Anterior cingulate cortex (tissue), 58 donors: ENCODE measurements around the gene CRYGN.

Experiments used
- DNase-seq, 58 donors: peaks; one replicate each; lab custom pipeline; 2025; lab: John Stamatoyannopoulos, UW

CRYGN gene

GRCh38 chr7:151442776-151443496 lies 3.0 kb upstream of the CRYGN start:
- no peak for DNase-seq

DNA sequence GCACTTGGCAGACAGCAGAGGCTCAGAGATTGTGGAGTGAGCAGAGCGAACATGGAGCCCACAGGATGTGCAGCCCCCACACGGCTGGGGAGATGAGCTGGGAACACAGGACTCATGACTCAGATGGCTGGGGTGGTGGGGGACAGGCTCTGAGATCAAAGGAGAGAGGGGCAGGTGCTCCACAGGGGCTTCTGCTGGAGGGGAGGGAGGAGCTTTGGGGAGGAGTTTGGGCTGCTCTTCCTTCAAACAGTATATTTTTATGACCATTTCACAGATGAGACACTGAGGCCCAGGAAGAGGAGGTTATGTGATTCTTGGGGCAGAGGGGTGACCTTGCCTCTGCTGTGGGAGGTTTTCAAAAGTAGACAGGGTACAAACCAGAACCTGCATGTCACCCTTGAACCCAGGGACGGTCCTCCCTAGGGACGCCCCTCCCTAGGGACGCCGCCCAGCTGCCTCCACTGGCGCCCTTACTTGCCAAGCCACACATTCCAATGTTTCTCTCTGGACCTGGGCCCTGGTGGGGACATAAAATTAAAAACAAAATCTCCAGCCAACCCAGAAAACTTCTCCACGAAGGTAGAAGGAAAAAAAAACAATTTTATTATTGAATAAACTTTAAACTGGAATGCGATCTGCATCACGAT lies 981 bp upstream of the CRYGN start:
- DNase-seq = no peak

DNA sequence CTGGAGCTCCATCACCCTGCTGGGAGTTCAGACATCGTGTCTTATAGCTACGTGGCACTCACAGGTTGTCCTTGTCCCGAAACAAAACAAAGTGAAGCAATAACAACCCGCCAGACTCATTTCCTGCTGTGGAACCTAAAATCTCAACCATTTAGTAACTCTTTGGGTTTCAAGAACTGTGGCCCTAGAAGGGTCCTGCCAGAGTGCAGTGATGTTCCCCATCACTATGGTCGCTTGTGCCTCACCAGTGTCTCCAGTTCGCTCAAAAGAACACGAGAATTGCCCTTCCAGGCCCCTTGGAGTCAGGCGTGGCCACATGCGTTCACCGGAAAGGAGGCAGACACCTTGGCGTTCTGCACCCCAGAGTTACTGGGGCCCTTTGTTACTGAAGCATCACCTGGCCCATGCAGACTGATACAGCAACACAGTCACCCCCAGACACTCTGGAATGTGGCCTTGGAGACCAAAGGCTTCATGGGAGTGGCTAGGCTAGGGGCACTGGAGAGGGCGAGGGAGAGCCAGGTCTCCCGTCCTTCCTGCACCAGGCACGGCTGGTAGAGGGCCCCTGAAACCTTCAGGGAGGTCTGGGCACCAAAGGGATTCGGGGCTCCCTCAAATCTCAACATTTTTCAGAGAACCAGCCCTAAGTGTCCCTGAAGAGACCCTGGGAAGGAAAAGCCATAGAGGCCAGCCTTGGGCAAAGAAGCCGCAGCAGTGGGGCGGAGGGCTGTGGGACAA lies 908 bp downstream of the CRYGN start:
- no peak for DNase-seq

DNA sequence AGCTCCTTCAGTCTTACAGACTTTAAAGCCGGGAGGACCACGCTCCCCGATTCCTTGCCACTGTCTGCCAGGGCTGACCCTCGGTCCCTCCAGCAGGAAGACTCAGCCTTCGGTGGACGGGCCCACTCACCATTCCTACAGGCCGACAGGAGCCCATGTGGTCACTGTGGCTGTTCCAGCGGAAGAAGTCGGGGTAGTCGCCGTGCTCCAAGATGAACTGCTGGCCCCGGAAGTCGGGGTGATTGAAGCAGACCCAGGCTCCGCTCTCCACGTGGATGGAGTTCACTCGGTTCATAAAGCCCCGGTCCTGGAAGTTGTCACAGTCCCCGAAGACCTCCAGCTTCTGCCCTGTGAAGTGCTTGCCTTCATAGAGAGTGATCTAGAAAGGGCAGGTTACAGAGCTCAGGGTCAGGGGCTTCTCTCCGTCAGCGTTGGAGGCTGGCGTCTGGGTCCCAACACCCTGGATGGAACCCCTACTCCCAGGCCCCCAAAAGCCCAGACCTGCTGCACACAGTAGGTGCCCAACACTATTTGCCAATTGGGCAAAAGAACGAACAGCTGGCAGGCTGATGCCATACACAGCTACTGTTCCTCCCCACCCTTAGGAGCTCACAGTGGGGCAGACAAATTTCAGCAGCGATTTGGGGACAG lies 1.9 kb downstream of the CRYGN start:
- no peak for DNase-seq

DNA sequence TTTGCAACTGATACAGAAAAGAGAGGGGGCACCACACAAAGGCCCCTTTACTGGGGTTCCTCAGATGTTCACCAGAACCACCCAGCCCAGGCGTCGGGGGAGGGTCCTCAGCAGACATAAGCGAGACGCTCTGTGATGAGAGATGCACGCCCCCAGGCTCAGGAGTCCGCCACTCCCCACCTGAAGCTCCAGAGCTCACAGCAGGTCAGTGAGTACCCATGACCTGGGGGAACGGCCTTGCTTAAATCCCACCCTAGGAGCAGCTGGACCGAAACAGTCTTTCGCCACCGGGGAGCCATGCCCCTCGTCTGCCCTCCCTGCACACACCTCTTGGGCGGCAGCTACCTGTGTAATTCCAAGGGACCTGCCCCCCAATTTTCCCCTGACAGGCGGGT lies 2.8 kb downstream of the CRYGN start:
- DNase-seq = no peak

DNA sequence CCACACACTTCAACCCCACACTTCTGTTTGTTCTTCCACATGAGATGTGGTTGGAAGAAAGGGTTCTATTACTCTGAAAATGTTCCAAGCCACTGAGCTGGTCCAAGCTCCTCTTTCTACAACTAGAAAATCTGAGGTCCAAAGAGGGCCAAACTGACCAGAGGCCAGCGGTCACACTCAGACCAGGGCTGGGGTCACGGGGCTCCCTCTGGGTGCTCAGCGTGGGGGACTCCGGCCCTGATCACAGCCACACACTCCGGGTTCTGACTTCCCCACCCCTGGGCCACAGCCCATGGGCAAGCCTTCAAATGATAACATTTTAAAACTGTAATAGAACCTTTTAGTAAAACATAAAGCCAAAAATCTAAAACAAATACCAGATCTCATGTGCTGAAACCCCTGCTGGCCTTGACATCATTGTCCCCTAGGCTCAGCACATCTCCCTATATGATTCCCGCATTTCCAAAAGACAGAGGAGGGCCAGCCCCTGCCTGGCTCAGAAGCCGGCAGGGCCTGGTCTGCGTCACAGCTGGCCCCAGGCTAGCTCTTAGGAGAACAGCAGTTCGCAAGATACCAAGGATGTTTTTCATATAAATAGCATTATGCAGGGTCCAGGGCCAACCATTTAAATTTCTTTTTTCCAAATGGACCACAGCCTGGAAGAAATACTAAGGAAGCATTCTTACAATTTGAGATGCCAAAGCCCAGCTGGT lies 3.3 kb downstream of the CRYGN start:
- no peak for DNase-seq

- DNase-seq = no peak
Measured at GRCh38 chr7:151435971-151436370, 4.0 kb downstream of the CRYGN start.

GRCh38 chr7:151435103-151435916 lies 4.6 kb downstream of the CRYGN start:
- DNase-seq = peak in 21 of 58 donors; percentile 7 to 60 (median 25)

GRCh38 chr7:151434549-151434948 lies 5.4 kb downstream of the CRYGN start:
- no peak for DNase-seq

- no peak for DNase-seq
Measured at GRCh38 chr7:151433721-151434400, 6.1 kb downstream of the CRYGN start.

DNA sequence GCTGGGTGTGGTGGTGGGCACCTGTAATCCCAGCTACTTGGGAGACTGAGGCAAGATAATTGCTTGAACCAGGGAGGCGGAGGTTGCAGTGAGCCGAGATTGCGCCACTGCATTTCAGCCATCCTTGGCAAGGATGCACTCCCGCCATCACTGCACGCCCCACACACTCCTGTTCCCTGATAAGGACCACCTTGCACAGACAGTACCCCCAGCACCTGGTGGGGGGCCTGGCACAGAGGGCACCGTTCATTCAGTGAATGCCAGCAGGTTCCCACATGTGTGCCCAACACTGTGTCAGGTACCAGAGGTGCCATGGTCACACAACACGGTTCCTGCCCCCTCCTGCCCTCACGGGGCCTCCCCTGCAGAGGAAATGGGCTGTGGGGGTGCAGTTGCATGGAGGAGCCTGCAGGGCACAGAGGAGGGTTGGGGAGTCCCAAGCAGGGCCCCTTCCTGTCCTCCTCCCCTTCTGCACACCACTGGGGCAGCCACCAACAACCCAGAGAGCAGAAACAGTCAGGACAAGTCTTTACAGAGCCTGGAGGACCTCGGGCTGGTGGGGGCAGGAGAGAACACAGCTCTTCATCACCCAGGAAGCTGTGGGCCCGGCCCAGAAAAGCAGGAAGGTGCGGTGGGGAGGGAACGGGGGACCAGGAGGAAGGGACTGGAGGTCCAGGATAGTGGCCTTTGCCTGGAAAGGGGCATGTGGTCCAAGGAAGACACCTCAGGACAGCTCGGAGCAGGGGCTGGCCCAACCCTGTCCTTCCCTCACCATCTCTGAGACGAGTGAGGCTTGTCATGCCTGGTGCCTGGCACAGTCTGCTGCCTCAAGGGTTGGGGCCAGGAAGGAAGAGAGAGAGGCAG lies 7.1 kb downstream of the CRYGN start:
- DNase-seq = no peak

- no peak for DNase-seq
Measured at GRCh38 chr7:151431768-151432311, 8.1 kb downstream of the CRYGN start.

DNA sequence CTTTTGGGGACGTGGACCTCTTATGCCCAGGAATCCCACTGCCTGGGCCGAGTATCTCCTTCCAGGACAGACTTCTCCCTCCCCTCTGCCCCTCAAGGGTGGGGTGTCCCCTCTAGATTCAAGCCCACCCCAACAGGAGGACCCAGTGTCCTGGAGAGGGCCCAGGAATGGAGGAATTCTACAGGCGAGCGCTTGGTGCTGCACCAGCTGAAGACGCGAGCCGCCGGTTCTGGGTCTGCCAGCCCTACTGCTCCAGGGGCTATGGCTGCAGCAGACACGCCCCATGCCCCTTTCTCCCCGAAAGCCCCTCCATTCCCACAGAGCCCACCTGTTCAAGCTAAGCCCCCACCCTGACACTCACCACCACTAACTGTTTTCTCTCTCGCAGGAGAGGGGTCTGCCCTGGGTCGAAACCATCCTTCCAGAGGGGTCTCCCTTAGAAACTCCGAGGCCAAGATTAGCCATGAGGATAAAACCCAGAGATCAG lies 8.6 kb downstream of the CRYGN start:
- no peak for DNase-seq

- no peak for DNase-seq
Measured at GRCh38 chr7:151430391-151431205, 9.3 kb downstream of the CRYGN start.

GRCh38 chr7:151429560-151430331 lies 10.2 kb downstream of the CRYGN start:
- DNase-seq = no peak

DNA sequence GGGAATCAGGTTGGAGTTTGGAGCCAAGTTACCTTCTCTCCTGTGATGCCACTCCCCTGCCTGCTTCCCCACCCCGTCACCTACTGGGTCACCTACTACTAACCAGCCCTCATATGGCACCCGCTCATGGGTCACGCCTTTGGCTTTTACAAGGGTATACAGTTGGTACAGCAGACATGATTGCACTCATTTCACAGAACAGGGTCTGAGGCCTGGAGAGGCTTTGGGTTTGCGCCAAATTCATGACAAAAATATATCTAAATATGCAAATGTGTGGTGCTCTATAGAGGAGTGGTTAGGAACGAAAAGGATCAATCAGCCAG lies 10.7 kb downstream of the CRYGN start:
- no peak for DNase-seq
